Astrocyte (in vitro differentiated cells and primary cell): ENCODE measurements around the gene HELT. TPM values are rescaled to one million over a fixed set of nuclear protein-coding genes. Genes with fewer than 3 reads are reported as not detected.
"Not testable (repeated sequence)": the region's sequence is repeated elsewhere in the genome, so short reads cannot be mapped to it uniquely, and the experiment has no call there.

Source experiments
- DNase-seq: peaks from one replicate; pipeline ENCODE4 v3.0.0-alpha.2; 2010; ENCODE audit warnings: low read depth
- FAIRE-seq: peaks from 2 replicates; lab custom pipeline; 2011; peaks lifted over from hg19 to GRCh38; lab: Jason Lieb, UNC
- H2AFZ ChIP-seq: 2 replicates; pipeline ENCODE4 v1.6.0; 2012; ENCODE audit warnings: low read depth, low read length, inconsistent platforms
- H3K27ac ChIP-seq: 2 replicates; pipeline ENCODE4 v1.5.1; 2011; ENCODE audit warnings: low read depth, low read length, inconsistent platforms
- H3K27me3 ChIP-seq: 2 replicates; pipeline ENCODE4 v1.6.0; 2011; ENCODE audit warnings: low read length, inconsistent platforms; ENCODE audit not compliant: insufficient read depth
- H3K36me3 ChIP-seq: 2 replicates; pipeline ENCODE4 v1.5.1; 2011; ENCODE audit warnings: low read length, inconsistent platforms; ENCODE audit not compliant: insufficient read depth
- H3K4me1 ChIP-seq: 2 replicates; pipeline ENCODE4 v1.5.1; 2011; ENCODE audit warnings: low read length, inconsistent platforms; ENCODE audit not compliant: insufficient read depth
- H3K4me2 ChIP-seq: 2 replicates; pipeline ENCODE4 v1.6.0; 2012; ENCODE audit warnings: low read length, inconsistent platforms
- H3K4me3 ChIP-seq: 2 replicates; pipeline ENCODE4 v1.5.1; 2011; ENCODE audit warnings: low read depth, mild to moderate bottlenecking, low read length, inconsistent platforms; ENCODE audit not compliant: insufficient read depth
- H3K79me2 ChIP-seq: 2 replicates; pipeline ENCODE4 v1.6.0; 2012; ENCODE audit warnings: mild to moderate bottlenecking, low read length, inconsistent platforms; ENCODE audit not compliant: insufficient read depth
- H3K9ac ChIP-seq: 2 replicates; pipeline ENCODE4 v1.6.0; 2012; ENCODE audit warnings: mild to moderate bottlenecking, low read length, inconsistent platforms
- H3K9me3 ChIP-seq: 2 replicates; pipeline ENCODE4 v1.5.1; 2012; ENCODE audit warnings: low read depth, mild to moderate bottlenecking, low read length, inconsistent platforms; ENCODE audit not compliant: insufficient read depth
- H4K20me1 ChIP-seq: 2 replicates; pipeline ENCODE4 v1.6.0; 2012; ENCODE audit warnings: low read length, inconsistent platforms; ENCODE audit not compliant: insufficient read depth
- H3K27ac Mint-ChIP-seq: one replicate; pipeline ENCODE4 v1.8.0; 2021; ENCODE audit warnings: mild to moderate bottlenecking, mixed read lengths; ENCODE audit not compliant: unreplicated experiment
- H3K27me3 Mint-ChIP-seq: one replicate; pipeline ENCODE4 v1.8.0; 2021; ENCODE audit warnings: low read depth, mixed read lengths; ENCODE audit not compliant: unreplicated experiment
- H3K36me3 Mint-ChIP-seq: one replicate; pipeline ENCODE4 v1.8.0; 2021; ENCODE audit warnings: low read depth, mixed read lengths; ENCODE audit not compliant: unreplicated experiment
- H3K4me1 Mint-ChIP-seq: one replicate; pipeline ENCODE4 v1.8.0; 2021; ENCODE audit warnings: low read depth, mixed read lengths; ENCODE audit not compliant: unreplicated experiment
- H3K4me3 Mint-ChIP-seq: one replicate; pipeline ENCODE4 v1.8.0; 2021; ENCODE audit warnings: mild to moderate bottlenecking, moderate library complexity, mixed read lengths; ENCODE audit not compliant: unreplicated experiment
- H3K9me3 Mint-ChIP-seq: one replicate; pipeline ENCODE4 v1.8.0; 2021; ENCODE audit warnings: mild to moderate bottlenecking, mixed read lengths; ENCODE audit not compliant: unreplicated experiment
- EZH2 ChIP-seq: IDR thresholded peaks from 2 replicates; pipeline ENCODE4 v1.6.1; 2012; ENCODE audit warnings: mild to moderate bottlenecking, low read length, inconsistent platforms; ENCODE audit not compliant: insufficient read depth
- total RNA-seq: library from RNA; stranded (reverse); gene quantifications from 2 replicates; pipeline ENCODE4 v1.2.1, GENCODE V29; 2021
- TF ChIP-seq, protein P1 (sequence below): IDR thresholded peaks from 2 replicates; pipeline ENCODE4 v1.5.1; 2011; ENCODE audit warnings: low read depth, mild to moderate bottlenecking, inconsistent platforms, low read length, moderate library complexity; ENCODE audit not compliant: insufficient read depth

Gene HELT
- total RNA-seq, 1 donor from 2014 or later: not detected

DNA sequence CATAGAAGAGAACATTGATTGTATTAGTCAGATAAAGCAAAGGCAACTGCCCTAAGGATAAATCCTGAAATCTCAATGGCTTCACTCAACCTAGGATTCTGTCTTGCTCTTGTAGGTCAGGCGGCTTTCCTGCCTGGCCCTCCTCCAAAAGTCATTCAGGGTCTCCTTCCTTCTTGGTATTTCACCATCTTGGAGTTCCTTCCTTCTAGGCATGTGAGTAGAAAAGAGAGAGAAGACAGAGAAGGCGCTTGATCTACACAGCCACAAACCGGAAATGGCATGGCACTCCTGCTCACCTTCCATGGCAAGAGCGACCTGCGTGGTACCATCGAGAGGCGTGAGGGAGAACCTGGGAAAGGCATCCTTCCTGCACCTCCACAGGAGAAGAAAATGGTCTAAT is 45.3 kb upstream of the HELT start:
- H3K36me3 Mint-ChIP-seq: no peaks in the 10 kb centered on the region
- no peak for FAIRE-seq

DNA sequence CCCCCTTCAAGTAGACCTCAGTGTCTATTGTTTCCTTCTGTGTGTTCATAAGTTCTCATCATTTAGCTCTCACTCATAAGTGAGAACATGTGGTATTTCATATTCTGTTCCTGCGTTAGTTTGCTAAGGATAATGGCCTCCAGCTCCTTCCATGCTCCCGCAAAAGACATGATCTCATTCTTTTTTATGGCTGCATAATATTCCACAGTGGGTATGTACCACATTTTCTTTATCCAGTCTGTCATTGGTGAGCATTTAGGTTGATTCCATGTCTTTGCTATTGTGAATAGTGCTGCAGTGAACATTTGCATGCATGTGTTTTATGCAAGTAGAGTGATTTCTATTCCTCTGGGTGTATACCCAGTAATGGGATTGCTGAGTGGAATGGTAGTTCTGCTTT is 41.9 kb upstream of the HELT start:
- not testable (repeated sequence) for H3K27ac Mint-ChIP-seq, DNase-seq, H3K4me1 Mint-ChIP-seq, H3K27ac ChIP-seq, H3K9ac ChIP-seq, H3K79me2 ChIP-seq, H4K20me1 ChIP-seq, H3K4me3 ChIP-seq, H3K36me3 ChIP-seq, H3K4me2 ChIP-seq, H3K36me3 Mint-ChIP-seq, H3K27me3 ChIP-seq, FAIRE-seq, H3K4me3 Mint-ChIP-seq, H3K9me3 ChIP-seq, H3K4me1 ChIP-seq, H2AFZ ChIP-seq
- Mint-ChIP-seq H3K27me3 (peaks cover 50% of the 10 kb centered on the region), H3K9me3 (peaks cover 16% of the 10 kb centered on the region)

More for the DNA sequence above, 45.3 kb upstream of the HELT start:
- H3K27ac ChIP-seq: no peak overlapping the region
- no peaks in the 10 kb centered on the region for H3K36me3 ChIP-seq
- Mint-ChIP-seq H3K27me3 (peaks cover 35% of the 10 kb centered on the region), H3K9me3 (peaks cover 23% of the 10 kb centered on the region), H3K4me3 (no peak overlapping the region), H3K4me1 (no peaks in the 10 kb centered on the region), H3K27ac (no peak overlapping the region)
- no peaks in the 10 kb centered on the region for H3K9me3 ChIP-seq
- H2AFZ ChIP-seq: no peak overlapping the region
- no peak for DNase-seq
- H3K4me2 ChIP-seq: no peak overlapping the region
- H3K4me1 ChIP-seq: no peaks in the 10 kb centered on the region
- no peak for TF ChIP-seq EZH2
- TF ChIP-seq, protein P1, sequence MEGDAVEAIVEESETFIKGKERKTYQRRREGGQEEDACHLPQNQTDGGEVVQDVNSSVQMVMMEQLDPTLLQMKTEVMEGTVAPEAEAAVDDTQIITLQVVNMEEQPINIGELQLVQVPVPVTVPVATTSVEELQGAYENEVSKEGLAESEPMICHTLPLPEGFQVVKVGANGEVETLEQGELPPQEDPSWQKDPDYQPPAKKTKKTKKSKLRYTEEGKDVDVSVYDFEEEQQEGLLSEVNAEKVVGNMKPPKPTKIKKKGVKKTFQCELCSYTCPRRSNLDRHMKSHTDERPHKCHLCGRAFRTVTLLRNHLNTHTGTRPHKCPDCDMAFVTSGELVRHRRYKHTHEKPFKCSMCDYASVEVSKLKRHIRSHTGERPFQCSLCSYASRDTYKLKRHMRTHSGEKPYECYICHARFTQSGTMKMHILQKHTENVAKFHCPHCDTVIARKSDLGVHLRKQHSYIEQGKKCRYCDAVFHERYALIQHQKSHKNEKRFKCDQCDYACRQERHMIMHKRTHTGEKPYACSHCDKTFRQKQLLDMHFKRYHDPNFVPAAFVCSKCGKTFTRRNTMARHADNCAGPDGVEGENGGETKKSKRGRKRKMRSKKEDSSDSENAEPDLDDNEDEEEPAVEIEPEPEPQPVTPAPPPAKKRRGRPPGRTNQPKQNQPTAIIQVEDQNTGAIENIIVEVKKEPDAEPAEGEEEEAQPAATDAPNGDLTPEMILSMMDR: no peak
- no peaks in the 10 kb centered on the region for H4K20me1 ChIP-seq
- H3K4me3 ChIP-seq: no peak overlapping the region
- H3K79me2 ChIP-seq: no peaks in the 10 kb centered on the region
- no peak overlapping the region for H3K9ac ChIP-seq
- H3K27me3 ChIP-seq: no peaks in the 10 kb centered on the region

DNA sequence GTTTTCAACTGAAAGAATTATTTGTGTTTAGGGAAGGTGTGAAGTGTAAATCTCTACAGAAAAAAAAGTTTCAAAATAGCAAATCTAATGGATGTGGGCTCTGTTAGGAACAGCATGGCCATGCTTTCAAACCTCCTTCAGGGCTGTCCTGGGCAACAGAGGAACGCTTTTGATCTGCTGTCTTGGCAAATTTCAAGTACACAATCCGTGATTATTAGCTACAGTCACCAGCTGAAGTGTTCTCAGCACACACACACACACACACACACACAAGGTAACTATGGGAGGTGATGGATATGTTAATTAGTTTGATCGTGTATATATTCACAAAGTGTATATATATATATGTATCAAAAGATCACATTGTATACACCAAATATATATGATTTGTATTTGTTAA is 40.5 kb upstream of the HELT start:
- Histone ChIP-seq H3K27me3 (peaks cover 3% of the 10 kb centered on the region), H3K9ac (no peak overlapping the region), H3K27ac (no peak overlapping the region), H2AFZ (no peak overlapping the region), H3K4me3 (no peak overlapping the region), H3K9me3 (no peaks in the 10 kb centered on the region), H3K79me2 (no peaks in the 10 kb centered on the region), H3K4me2 (no peak overlapping the region), H3K4me1 (no peaks in the 10 kb centered on the region), H4K20me1 (no peaks in the 10 kb centered on the region), H3K36me3 (no peaks in the 10 kb centered on the region)
- Mint-ChIP-seq H3K36me3 (no peaks in the 10 kb centered on the region), H3K27me3 (peaks cover 39% of the 10 kb centered on the region), H3K4me3 (no peak overlapping the region), H3K27ac (peak overlapping the region; percentile 14), H3K4me1 (no peaks in the 10 kb centered on the region), H3K9me3 (peaks cover 7% of the 10 kb centered on the region)
- DNase-seq (no peak), FAIRE-seq (no peak)
- TF ChIP-seq EZH2: no peak
- TF ChIP-seq, protein P1: no peak
